Gastroesophageal sphincter (tissue), 3 donors: ENCODE results near the gene PCDHA10.

ENCODE experiments used
- POLR2A ChIP-seq, 2 donors: fragments of 450-650 bp; IDR thresholded peaks; one replicate each; pipeline ENCODE4 v1.6.1; 2017; ENCODE audit warnings: antibody characterized with exemption in 2 of 2, mild to moderate bottlenecking in 2 of 2, moderate library complexity in 1 of 2
- TF ChIP-seq, protein P1 (sequence below), 4 experiments: fragments of 200-600 bp in 2 of 4; fragments of 450-650 bp in 2 of 4; sonication (generic) in 1 of 4; IDR thresholded peaks; one replicate each; pipeline ENCODE4 v1.5.1; 2017 to 2019; ENCODE audit warnings: antibody characterized with exemption in 4 of 4, mild to moderate bottlenecking in 2 of 4, moderate library complexity in 2 of 4

DNA sequence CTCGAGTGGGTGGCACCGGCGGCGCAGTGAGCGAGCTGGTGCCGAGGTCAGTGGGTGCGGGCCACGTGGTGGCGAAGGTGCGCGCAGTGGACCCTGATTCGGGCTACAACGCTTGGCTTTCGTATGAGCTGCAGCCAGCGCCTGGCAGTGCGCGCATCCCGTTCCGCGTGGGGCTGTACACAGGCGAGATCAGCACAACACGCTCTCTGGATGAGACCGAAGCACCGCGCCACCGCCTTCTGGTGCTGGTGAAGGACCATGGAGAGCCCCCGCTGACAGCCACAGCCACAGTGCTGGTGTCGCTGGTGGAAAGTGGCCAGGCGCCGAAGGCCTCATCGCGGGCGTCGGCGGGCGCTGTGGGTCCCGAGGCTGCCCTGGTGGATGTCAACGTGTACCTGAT, 32.2 kb upstream of the PCDHA10 start:
- TF ChIP-seq, protein P1, sequence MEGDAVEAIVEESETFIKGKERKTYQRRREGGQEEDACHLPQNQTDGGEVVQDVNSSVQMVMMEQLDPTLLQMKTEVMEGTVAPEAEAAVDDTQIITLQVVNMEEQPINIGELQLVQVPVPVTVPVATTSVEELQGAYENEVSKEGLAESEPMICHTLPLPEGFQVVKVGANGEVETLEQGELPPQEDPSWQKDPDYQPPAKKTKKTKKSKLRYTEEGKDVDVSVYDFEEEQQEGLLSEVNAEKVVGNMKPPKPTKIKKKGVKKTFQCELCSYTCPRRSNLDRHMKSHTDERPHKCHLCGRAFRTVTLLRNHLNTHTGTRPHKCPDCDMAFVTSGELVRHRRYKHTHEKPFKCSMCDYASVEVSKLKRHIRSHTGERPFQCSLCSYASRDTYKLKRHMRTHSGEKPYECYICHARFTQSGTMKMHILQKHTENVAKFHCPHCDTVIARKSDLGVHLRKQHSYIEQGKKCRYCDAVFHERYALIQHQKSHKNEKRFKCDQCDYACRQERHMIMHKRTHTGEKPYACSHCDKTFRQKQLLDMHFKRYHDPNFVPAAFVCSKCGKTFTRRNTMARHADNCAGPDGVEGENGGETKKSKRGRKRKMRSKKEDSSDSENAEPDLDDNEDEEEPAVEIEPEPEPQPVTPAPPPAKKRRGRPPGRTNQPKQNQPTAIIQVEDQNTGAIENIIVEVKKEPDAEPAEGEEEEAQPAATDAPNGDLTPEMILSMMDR (IDR thresholded peaks at IDR 0.05), result no peak
- TF ChIP-seq POLR2A (IDR thresholded peaks at IDR 0.05), result no peak
